Lung (tissue), 12 donors: ENCODE data around the gene BCAN. TPM values are rescaled to one million over a fixed set of nuclear protein-coding genes. Genes with fewer than 3 reads are reported as not detected.

Source experiments
- ATAC-seq: fragments of 200-7000 bp; cut with Tn5 transposase; one replicate; pipeline ENCODE4 v1.9.1; 2020; ENCODE audit warnings: moderate number of reproducible peaks; ENCODE audit not compliant: insufficient read depth, low FRiP score
- DNase-seq, 3 donors: peaks; one replicate each; pipeline ENCODE4 v3.0.0-alpha.2; 2013 to 2017
- H3K27ac ChIP-seq, 2 donors: one replicate each; pipeline ENCODE4 v1.5.1; 2013; ENCODE audit warnings: mild to moderate bottlenecking in 2 of 2, moderate library complexity in 2 of 2, control low read depth in 1 of 2, inconsistent platforms in 1 of 2, low read depth in 1 of 2, low read length in 1 of 2
- H3K27me3 ChIP-seq, 3 donors: one replicate each; pipeline ENCODE4 v1.5.1; 2013; ENCODE audit warnings: low read length in 2 of 3; ENCODE audit not compliant: control insufficient read depth in 3 of 3, insufficient read depth in 3 of 3
- H3K36me3 ChIP-seq, 4 donors: one replicate each; pipeline ENCODE4 v1.5.1; 2013; ENCODE audit warnings: low read length in 4 of 4, mild to moderate bottlenecking in 1 of 4, moderate library complexity in 1 of 4; ENCODE audit not compliant: control insufficient read depth in 4 of 4, insufficient read depth in 4 of 4
- H3K4me1 ChIP-seq, 5 donors: one replicate each; pipeline ENCODE4 v1.5.1; 2013; ENCODE audit warnings: low read length in 5 of 5, mild to moderate bottlenecking in 2 of 5, moderate library complexity in 1 of 5; ENCODE audit not compliant: control insufficient read depth in 5 of 5, insufficient read depth in 5 of 5
- H3K4me3 ChIP-seq: one replicate; pipeline ENCODE4 v1.5.1; 2013; ENCODE audit warnings: mild to moderate bottlenecking, control low read depth, moderate library complexity
- H3K9ac ChIP-seq, 2 donors: one replicate each; pipeline ENCODE4 v1.5.1; 2013; ENCODE audit warnings: low read length in 2 of 2, control low read depth in 1 of 2; ENCODE audit not compliant: insufficient read depth in 1 of 2
- H3K9me3 ChIP-seq, 4 donors: one replicate each; pipeline ENCODE4 v1.5.1; 2013; ENCODE audit warnings: low read length in 3 of 4, mild to moderate bottlenecking in 1 of 4, moderate library complexity in 1 of 4; ENCODE audit not compliant: control insufficient read depth in 4 of 4, insufficient read depth in 3 of 4
- CTCF ChIP-seq: IDR thresholded peaks from 2 replicates; pipeline ENCODE4 v1.5.1; 2012; ENCODE audit warnings: mild to moderate bottlenecking; ENCODE audit errors: control extremely low read depth, extremely low read depth
- WGBS, 2 donors: extraction: QIAGEN DNeasy Blood & Tissue Kit; methylation state at CpG; one replicate each; pipeline ENCODE4 v1.1.7; 2013; 5-methylcytosine and 5-hydroxymethylcytosine counted together
- polyA plus RNA-seq, 2 donors: library from polyadenylated mRNA; stranded (reverse); fragments of 200-250 nt; gene quantifications; one replicate each; pipeline ENCODE4 v1.2.1, GENCODE V29; 2013
- total RNA-seq, 2 donors: library from RNA; depleted of rRNA in 1 of 2; stranded (reverse); fragments of >200 nt in 1 of 2; gene quantifications; one replicate each; pipeline ENCODE4 v1.2.1, GENCODE V29; 2014 to 2021
- donor health status: control.
- donor health status: control.
- donor health status: Bipolar disorder and iron deficiency.
- donor health status: healthy.
- donor health status: DM: yes; HTN: yes; CAD: no.

BCAN gene
- total and polyA plus RNA-seq, 4 donors: 0.05 to 1.1 (median 0.12) TPM

- H3K27me3 ChIP-seq: no peaks in the 10 kb centered on the region
- ATAC-seq (no peak), DNase-seq (no peak)
- TF ChIP-seq CTCF: no peak
- H3K4me3 ChIP-seq: no peak overlapping the region
- peaks cover 0 to 12% (median 3%) of the 10 kb centered on the region in 5 donors for H3K4me1 ChIP-seq
- WGBS, 2 donors: 91 to 92% methylated on average over 8 of the region's 8 CpGs
- H3K9ac ChIP-seq: no peak overlapping the region
- H3K36me3 ChIP-seq: peaks cover 3 to 33% (median 21%) of the 10 kb centered on the region in 4 donors
- H3K27ac ChIP-seq: no peak overlapping the region
- no peaks in the 10 kb centered on the region for H3K9me3 ChIP-seq
Observed at GRCh38 chr1:156593661-156593989, 48.3 kb upstream of the BCAN start.

DNA sequence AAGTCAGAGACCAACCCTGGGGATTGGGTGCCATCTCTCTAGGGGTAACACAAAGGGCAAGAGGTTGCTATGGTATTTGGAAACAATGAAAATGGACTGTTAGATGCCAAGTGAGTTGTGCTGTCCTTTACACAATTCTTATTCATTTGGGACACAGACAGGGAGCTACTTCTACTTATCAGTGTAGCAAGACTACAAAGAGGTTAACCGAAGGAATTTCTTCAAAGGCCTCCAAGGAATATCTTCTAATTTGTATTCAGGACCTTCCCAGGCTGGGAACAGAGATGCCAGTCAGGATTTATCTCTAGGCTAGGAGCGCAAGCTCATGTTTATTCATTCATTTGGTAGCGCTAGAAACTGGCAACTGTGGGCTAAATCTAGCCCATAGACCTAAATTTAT is 47.7 kb upstream of the BCAN start:
- H3K4me3 ChIP-seq: no peak overlapping the region

DNA sequence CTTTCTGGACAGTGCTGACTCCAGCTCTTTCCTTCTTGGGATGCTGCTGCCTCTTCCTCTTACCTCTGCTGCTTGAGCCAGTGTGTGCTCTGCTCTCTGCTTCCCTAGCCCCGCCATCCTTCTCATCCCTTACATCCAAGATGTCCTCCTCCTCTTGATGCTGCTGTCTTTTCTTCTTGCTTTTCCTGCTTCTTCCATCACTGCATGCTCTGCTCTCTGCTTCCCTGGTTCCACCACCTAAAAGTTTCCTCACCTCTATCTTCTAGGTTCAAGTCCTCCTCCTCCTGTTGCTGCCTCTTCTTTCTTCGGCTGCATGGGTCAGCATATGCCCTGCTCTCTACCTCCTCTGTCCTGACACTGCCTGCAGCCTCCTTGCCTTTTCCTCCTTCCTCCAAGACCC is 46.9 kb upstream of the BCAN start:
- Histone ChIP-seq H3K27me3 (no peaks in the 10 kb centered on the region), H3K36me3 (peaks cover 3 to 37% (median 21%) of the 10 kb centered on the region in 4 donors), H3K27ac (no peak overlapping the region), H3K9me3 (no peaks in the 10 kb centered on the region), H3K9ac (no peak overlapping the region), H3K4me1 (peaks cover 0 to 12% (median 4%) of the 10 kb centered on the region in 5 donors), H3K4me3 (no peak overlapping the region)
- DNase-seq (no peak), ATAC-seq (no peak)
- 94 to 95% methylated on average over 2 of the region's 2 CpGs for WGBS, 2 donors
- no peak for TF ChIP-seq CTCF

More for the DNA sequence above, 47.7 kb upstream of the BCAN start:
- H3K9ac ChIP-seq: no peak overlapping the region
- WGBS, 2 donors: 90 to 95% methylated on average over 3 of the region's 3 CpGs
- peaks cover 3 to 37% (median 21%) of the 10 kb centered on the region in 4 donors for H3K36me3 ChIP-seq
- no peak for ATAC-seq
- H3K4me1 ChIP-seq: peaks cover 0 to 12% (median 3%) of the 10 kb centered on the region in 5 donors
- no peaks in the 10 kb centered on the region for H3K27me3 ChIP-seq
- no peak for DNase-seq
- no peaks in the 10 kb centered on the region for H3K9me3 ChIP-seq
- no peak overlapping the region for H3K27ac ChIP-seq
- no peak for TF ChIP-seq CTCF

DNA sequence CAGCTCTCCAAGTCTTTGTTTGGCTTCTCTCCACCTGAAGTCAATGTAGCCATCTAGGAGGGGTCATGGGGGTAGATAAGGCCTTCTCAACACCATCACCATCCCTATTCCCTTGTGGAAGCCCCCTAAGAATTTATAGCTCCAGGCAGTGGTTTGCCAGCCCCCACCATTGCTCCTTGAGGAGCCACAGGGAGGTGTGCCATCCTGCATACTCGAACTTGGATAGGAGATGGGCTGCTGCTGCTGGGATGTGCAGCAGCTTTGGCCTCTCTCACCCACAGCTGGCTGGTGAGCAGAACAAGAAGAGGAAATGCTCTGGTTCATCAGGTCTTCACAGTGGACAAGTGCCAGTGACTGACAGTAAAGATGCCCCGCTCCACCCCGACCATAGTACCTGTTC is 45.5 kb upstream of the BCAN start:
- Histone ChIP-seq H3K4me1 (peaks cover 0 to 8% (median 4%) of the 10 kb centered on the region in 5 donors), H3K27me3 (no peaks in the 10 kb centered on the region), H3K9me3 (no peaks in the 10 kb centered on the region), H3K36me3 (peaks cover 3 to 37% (median 21%) of the 10 kb centered on the region in 4 donors), H3K27ac (no peak overlapping the region), H3K9ac (no peak overlapping the region), H3K4me3 (no peak overlapping the region)
- WGBS, 2 donors: 89 to 94% methylated on average over 3 of the region's 3 CpGs
- ATAC-seq (no peak), DNase-seq (no peak)
- TF ChIP-seq CTCF: no peak
